Retina (tissue), 1 donor: Measurements from ENCODE around the gene UCK1.

ENCODE experiments used
- DNase-seq: peaks from one replicate; pipeline ENCODE4 v3.0.0-alpha.2; 2016

The UCK1 gene

GRCh38 chr9:131475956-131476776 is 54.9 kb downstream of the UCK1 start:
- DNase-seq, result no peak

- no peak for DNase-seq
Measured at GRCh38 chr9:131475111-131475955, 55.7 kb downstream of the UCK1 start.

- DNase-seq, result no peak
Measured at GRCh38 chr9:131474711-131475110, 56.4 kb downstream of the UCK1 start.

- DNase-seq, result no peak
Measured at GRCh38 chr9:131473891-131474290, 57.2 kb downstream of the UCK1 start.
